Measurements from ENCODE around the gene NR1D1. TPM values are rescaled to one million over a fixed set of nuclear protein-coding genes. Genes with fewer than 3 reads are reported as not detected.

Gene NR1D1
- total RNA-seq, 2 donors from 2014 or later, result 8.3 to 9.9 TPM

DNA sequence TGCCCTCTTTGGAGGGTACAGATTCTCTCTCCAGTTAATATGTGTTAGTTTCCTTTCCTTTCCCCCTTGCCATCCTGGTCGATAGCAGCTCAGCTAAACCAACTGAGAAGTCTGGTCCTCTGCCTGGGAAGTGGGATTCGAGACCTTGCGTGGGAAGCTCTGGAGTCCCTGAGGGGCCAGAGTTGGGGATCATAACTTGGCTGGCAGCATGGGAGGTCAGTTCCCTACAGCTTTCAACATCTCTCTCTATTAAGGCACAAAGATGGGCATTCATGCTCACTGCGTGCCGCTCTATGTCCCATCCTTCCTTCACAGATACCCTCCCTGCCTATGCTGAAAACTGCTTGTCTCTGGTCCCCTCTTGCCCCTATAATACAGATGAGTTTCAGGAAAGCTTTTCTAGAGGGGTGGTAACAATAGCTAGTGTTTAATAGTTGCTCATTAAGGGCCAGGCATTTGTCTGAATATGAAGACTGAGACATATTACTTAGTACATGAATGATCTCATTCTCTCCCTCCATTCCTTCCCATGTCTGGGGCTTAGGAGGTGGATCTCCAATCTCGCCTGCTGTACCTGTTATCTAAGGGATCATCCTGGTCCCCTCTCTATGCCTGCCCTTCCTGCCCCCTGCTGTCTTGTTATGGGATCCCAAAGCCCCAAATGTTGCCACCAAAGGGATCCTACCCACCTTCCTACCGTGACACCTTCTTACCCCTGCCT lies 26.8 kb downstream of the NR1D1 start:
- Histone ChIP-seq H3K27me3 (no peaks in the 10 kb centered on the region), H3K9me3 (no peaks in the 10 kb centered on the region), H3K36me3 (peaks cover 17% of the 10 kb centered on the region), H3K4me3 (no peak overlapping the region), H3K4me1 (peaks cover 0 to 85% of the 10 kb centered on the region in 2 donors), H3K27ac (peak overlapping the region; percentile 95 to 98)
- TF ChIP-seq, protein P1, sequence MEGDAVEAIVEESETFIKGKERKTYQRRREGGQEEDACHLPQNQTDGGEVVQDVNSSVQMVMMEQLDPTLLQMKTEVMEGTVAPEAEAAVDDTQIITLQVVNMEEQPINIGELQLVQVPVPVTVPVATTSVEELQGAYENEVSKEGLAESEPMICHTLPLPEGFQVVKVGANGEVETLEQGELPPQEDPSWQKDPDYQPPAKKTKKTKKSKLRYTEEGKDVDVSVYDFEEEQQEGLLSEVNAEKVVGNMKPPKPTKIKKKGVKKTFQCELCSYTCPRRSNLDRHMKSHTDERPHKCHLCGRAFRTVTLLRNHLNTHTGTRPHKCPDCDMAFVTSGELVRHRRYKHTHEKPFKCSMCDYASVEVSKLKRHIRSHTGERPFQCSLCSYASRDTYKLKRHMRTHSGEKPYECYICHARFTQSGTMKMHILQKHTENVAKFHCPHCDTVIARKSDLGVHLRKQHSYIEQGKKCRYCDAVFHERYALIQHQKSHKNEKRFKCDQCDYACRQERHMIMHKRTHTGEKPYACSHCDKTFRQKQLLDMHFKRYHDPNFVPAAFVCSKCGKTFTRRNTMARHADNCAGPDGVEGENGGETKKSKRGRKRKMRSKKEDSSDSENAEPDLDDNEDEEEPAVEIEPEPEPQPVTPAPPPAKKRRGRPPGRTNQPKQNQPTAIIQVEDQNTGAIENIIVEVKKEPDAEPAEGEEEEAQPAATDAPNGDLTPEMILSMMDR (IDR thresholded peaks at IDR 0.05), result no peak
- DNase-seq (ENCODE audit: low spot score), result no peak

DNA sequence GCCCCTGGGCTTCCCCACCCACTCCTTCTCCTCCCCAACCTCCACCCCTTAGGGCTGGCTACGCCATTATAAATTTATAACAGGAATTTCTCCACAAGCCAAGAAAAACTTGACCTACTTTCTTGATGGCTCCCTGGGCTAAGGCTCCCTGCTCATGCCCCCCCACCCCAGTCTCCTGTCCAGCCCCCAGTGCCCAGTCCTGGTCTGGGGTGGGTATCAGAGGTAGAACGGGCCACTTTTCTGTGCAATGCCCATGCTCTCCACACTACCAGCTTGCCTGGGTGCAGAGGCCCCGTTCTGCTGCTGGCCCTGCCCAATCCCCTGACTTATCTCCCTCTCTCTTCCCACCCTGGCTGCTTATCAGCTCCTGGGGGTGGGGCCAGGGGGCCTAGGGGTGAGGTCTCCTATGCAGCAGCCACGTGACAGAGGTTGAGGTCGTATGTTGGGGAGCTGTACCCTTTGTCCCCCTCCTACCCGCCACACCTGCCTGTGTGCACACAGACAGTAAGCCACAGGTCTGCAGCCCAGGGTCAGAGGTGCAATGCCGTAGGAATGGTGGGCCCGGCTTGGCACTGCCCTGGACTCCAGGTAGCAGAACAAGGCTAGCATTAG lies 27.5 kb downstream of the NR1D1 start:
- H3K4me1 ChIP-seq, result peaks cover 0 to 93% of the 10 kb centered on the region in 2 donors
- no peaks in the 10 kb centered on the region for H3K9me3 ChIP-seq
- no peak for DNase-seq (ENCODE audit: low spot score)
- peaks cover 11% of the 10 kb centered on the region for H3K36me3 ChIP-seq
- TF ChIP-seq, protein P1 (IDR thresholded peaks at IDR 0.05), result no peak
- H3K27ac ChIP-seq, result peak overlapping the region; percentile 95 to 98
- no peaks in the 10 kb centered on the region for H3K27me3 ChIP-seq
- peak overlapping the region in 1 of 2 donors; percentile 36 for H3K4me3 ChIP-seq

DNA sequence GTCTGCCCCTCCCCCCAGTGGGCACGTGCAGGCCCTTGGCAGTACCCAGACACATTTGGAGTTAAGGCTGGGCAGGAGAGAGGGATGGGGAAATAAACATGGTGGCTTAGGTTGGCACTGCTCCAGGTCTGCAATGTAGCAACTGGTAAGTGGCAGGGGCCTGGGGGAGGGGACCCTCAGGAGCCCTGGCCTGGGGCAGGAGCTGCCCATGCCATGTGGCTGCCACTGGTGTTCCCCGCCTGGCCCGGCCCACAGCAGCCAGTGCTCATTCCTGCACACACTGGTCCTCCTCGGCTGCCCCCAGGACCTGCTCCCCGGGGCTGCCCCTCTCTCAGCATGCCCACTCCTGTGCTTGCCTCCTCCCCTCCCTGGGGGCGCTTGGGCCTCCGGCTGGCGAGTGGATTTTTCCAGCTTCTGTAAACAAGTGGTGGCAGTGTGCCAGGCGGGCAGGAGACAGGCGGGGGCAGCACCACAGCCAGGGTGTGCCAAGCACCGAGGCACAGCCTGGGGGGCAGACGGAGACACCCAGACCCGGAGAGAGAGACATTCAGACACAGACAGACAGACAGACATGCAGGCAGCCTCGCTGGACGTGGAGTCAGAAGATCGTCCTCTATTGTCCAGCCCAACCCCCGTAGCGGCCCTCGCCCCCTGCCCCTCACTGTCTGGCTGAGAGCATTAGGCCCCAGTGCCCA lies 28.2 kb downstream of the NR1D1 start:
- Histone ChIP-seq H3K9me3 (no peaks in the 10 kb centered on the region), H3K27ac (peak overlapping the region; percentile 95 to 98), H3K36me3 (peaks cover 11% of the 10 kb centered on the region), H3K4me3 (peak overlapping the region in 1 of 2 donors; percentile 36), H3K27me3 (no peaks in the 10 kb centered on the region), H3K4me1 (peaks cover 0 to 99% of the 10 kb centered on the region in 2 donors)
- TF ChIP-seq, protein P1 (IDR thresholded peaks at IDR 0.05), result no peak
- peak; percentile 83 for DNase-seq (ENCODE audit: low spot score)

DNA sequence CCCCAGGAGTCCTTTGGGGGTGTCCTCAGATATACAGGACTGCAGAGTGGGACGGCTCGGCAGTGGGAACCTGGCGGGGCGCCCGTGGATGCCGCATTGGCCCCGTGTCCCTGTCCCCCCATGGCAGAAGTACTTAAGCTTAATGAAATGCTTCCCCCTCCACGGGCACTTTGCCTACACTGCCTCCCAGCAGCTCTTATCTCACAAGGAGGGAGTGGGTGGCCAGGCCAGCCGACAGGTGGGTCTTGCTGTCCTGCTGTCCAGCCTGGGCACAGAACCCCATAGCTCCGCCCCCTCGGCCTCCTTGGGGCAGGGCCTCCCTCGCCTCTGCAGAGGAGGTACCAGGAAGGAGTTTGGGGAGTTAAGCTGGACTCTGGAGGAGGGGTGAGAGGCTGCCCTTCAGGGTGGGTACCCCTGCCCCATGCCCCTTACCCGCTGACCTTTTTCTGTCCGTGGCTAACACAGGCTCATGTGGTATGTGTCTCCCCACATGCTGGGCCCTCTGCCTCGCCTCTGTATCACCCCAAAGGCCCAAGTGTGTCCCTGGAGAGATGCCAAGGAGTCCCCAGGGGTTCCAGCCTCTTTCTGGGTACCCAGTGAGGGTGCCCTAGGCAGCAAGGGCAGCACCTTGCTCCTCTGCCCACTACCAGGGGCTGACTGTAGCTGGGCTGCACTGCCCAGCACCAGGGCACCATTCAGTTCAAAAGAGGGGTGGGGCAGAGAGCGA lies 28.9 kb downstream of the NR1D1 start:
- H3K4me3 ChIP-seq, result peak overlapping the region; percentile 11 to 36
- peaks cover 11% of the 10 kb centered on the region for H3K36me3 ChIP-seq
- H3K9me3 ChIP-seq, result no peaks in the 10 kb centered on the region
- TF ChIP-seq, protein P1 (IDR thresholded peaks at IDR 0.05), result no peak
- peaks cover 0 to 98% of the 10 kb centered on the region in 2 donors for H3K4me1 ChIP-seq
- H3K27ac ChIP-seq, result peak overlapping the region; percentile 95 to 98
- no peaks in the 10 kb centered on the region for H3K27me3 ChIP-seq
- DNase-seq (ENCODE audit: low spot score), result no peak

DNA sequence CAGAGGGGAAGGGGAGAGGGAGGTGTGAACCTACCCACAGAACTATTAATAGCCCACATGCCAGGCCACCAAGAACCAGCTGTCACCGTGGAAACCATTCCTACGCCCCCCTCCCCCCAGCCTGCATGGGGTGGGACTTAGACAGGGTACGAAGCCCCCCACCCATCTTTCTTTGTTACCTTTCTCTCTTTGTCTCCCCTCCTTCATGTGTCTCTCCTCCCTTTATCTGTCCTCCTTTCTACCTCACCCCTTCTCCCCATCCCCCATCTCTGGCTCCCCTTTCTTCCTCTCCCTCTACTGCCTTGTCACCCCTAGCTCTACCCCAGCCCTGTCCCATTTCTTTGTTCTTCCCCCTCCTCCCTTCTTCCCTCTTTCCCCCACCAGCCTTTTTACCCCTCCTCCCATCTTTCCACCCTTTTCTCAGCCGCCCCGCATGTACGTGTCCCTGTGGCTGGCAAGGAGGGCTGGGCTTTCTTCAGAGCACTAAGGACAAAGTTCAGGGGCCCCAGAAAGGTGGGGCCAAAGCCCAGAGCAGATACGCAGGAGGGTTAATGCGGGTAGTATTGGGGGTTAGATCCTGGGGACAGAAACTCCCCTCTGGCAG lies 29.6 kb downstream of the NR1D1 start:
- no peak for DNase-seq (ENCODE audit: low spot score)
- TF ChIP-seq, protein P1 (IDR thresholded peaks at IDR 0.05), result no peak

More for the DNA sequence above, 29.6 kb downstream of the NR1D1 start:
- no peaks in the 10 kb centered on the region for H3K27me3 ChIP-seq
- H3K9me3 ChIP-seq, result no peaks in the 10 kb centered on the region
- H3K4me3 ChIP-seq, result peak overlapping the region; percentile 11 to 36
- H3K36me3 ChIP-seq, result peaks cover 11% of the 10 kb centered on the region
- peak overlapping the region; percentile 95 to 98 for H3K27ac ChIP-seq
- H3K4me1 ChIP-seq, result peaks cover 0 to 97% of the 10 kb centered on the region in 2 donors
